ENCODE data around the gene KCTD10. TPM values are rescaled to one million over a fixed set of nuclear protein-coding genes. Genes with fewer than 3 reads are reported as not detected.

Gene KCTD10
- total RNA-seq, 3 donors from 2014 or later (not counting 1 experiment from before 2014, with no cell fraction given), result 76.0 to 141 (median 79.0) TPM

DNA sequence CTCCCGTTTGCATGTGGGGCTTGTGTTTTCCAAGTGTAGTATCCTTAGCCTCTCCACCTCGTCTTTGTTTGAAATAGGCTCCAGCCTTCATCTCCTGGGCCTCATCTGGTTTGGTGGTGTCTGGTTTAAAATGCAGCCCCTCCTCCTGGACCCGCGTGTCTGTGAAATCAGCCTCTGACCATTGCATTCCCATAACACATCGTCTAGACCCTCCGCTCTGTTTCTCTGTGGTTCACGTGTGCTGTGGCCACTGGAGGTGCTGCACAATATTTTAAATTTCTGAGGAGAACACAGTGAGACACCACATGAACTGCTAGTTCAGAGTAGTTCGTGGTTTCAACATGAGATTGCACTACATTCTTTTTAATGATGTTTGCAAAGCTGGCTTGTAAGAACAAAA, 36.0 kb upstream of the KCTD10 start:
- H3K9me3 Mint-ChIP-seq, result no peaks in the 10 kb centered on the region
- DNase-seq (no peak), ATAC-seq (no peak)
- intact Hi-C loops (cut with micrococcal nuclease), result no loop called here
- peaks cover 41% of the 10 kb centered on the region for H3K36me3 Mint-ChIP-seq
- no peak overlapping the region for H3K4me3 ChIP-seq (ENCODE audit: low read length)
- H3K27me3 ChIP-seq (ENCODE audit: control insufficient read depth, insufficient read depth, low read length), result no peaks in the 10 kb centered on the region
- H3K9me3 ChIP-seq (ENCODE audit: control insufficient read depth, insufficient read depth, low read length), result no peaks in the 10 kb centered on the region
- peaks cover 68% of the 10 kb centered on the region for H3K36me3 ChIP-seq (ENCODE audit: control insufficient read depth, insufficient read depth, low read length)
- TF ChIP-seq, protein P1, sequence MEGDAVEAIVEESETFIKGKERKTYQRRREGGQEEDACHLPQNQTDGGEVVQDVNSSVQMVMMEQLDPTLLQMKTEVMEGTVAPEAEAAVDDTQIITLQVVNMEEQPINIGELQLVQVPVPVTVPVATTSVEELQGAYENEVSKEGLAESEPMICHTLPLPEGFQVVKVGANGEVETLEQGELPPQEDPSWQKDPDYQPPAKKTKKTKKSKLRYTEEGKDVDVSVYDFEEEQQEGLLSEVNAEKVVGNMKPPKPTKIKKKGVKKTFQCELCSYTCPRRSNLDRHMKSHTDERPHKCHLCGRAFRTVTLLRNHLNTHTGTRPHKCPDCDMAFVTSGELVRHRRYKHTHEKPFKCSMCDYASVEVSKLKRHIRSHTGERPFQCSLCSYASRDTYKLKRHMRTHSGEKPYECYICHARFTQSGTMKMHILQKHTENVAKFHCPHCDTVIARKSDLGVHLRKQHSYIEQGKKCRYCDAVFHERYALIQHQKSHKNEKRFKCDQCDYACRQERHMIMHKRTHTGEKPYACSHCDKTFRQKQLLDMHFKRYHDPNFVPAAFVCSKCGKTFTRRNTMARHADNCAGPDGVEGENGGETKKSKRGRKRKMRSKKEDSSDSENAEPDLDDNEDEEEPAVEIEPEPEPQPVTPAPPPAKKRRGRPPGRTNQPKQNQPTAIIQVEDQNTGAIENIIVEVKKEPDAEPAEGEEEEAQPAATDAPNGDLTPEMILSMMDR (IDR thresholded peaks at IDR 0.05), result no peak
- no peaks in the 10 kb centered on the region for H3K4me1 Mint-ChIP-seq
- no peaks in the 10 kb centered on the region for H3K27me3 Mint-ChIP-seq (ENCODE audit: low read depth in 2 of 2)
- H3K4me1 ChIP-seq (ENCODE audit: control insufficient read depth, insufficient read depth, low read length), result no peaks in the 10 kb centered on the region
- 90% methylated on average over 8 of the region's 8 CpGs for WGBS (ENCODE audit: insufficient coverage)
- no peak overlapping the region for H3K4me3 Mint-ChIP-seq
- H3K27ac Mint-ChIP-seq, result no peak overlapping the region
- no peak overlapping the region for H3K27ac ChIP-seq (ENCODE audit: low read length)

DNA sequence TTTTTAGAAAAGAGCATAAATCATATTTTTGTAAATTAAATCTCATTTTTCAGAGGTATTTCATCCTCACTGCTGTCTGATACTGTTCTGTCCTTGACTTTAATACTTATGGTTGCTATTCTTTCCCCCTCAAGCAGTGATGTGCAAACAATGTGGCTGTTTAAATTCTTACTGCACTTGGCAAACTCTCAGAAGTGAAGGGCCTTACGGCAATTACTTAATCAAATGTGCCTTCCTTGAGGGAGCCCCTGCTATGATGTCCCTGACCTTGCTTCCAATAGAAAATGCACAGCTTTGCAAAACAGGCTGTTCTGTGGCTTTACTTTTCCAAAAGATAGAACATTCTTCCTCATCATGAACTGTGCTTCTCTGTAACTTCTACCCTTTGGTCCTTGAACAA, 35.5 kb upstream of the KCTD10 start:
- WGBS (ENCODE audit: insufficient coverage), result 100% methylated on average over 1 of the region's 1 CpG
- no peaks in the 10 kb centered on the region for H3K4me1 Mint-ChIP-seq
- DNase-seq (no peak), ATAC-seq (no peak)
- TF ChIP-seq, protein P1 (IDR thresholded peaks at IDR 0.05), result no peak
- intact Hi-C loops (cut with micrococcal nuclease), result no loop called here
- peaks cover 36% of the 10 kb centered on the region for H3K36me3 Mint-ChIP-seq
- H3K27me3 ChIP-seq (ENCODE audit: control insufficient read depth, insufficient read depth, low read length), result no peaks in the 10 kb centered on the region
- no peak overlapping the region for H3K4me3 ChIP-seq (ENCODE audit: low read length)
- peaks cover 68% of the 10 kb centered on the region for H3K36me3 ChIP-seq (ENCODE audit: control insufficient read depth, insufficient read depth, low read length)
- no peak overlapping the region for H3K27ac Mint-ChIP-seq
- H3K4me1 ChIP-seq (ENCODE audit: control insufficient read depth, insufficient read depth, low read length), result no peaks in the 10 kb centered on the region
- H3K4me3 Mint-ChIP-seq, result no peak overlapping the region
- H3K9me3 ChIP-seq (ENCODE audit: control insufficient read depth, insufficient read depth, low read length), result no peaks in the 10 kb centered on the region
- H3K27ac ChIP-seq (ENCODE audit: low read length), result no peak overlapping the region
- no peaks in the 10 kb centered on the region for H3K9me3 Mint-ChIP-seq
- H3K27me3 Mint-ChIP-seq (ENCODE audit: low read depth in 2 of 2), result no peaks in the 10 kb centered on the region

DNA sequence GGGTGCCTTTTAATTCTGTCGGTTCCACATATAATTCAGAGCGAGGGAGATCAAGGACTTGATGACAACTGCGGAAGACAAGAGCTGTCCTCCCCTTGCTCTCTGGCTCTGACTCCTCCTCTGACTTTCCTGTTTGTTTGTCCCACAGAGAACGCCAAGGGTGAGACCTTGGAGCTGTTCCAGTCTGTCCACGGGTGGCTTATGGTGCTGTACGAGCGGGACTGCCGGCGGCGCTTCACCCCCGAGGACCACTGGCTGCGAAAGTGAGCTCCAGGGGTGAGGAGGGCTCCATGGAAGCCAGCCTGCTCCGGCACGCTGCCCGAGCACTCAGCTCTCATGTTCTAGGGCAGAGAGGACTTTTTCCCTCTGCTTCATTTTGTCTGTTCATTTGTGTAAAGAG, 33.1 kb upstream of the KCTD10 start:
- H3K9me3 Mint-ChIP-seq, result no peaks in the 10 kb centered on the region
- H3K27ac ChIP-seq (ENCODE audit: low read length), result no peak overlapping the region
- H3K4me1 Mint-ChIP-seq, result no peaks in the 10 kb centered on the region
- H3K36me3 ChIP-seq (ENCODE audit: control insufficient read depth, insufficient read depth, low read length), result peaks cover 78% of the 10 kb centered on the region
- H3K36me3 Mint-ChIP-seq, result peaks cover 34% of the 10 kb centered on the region
- H3K4me3 Mint-ChIP-seq, result no peak overlapping the region
- 98% methylated on average over 15 of the region's 15 CpGs for WGBS (ENCODE audit: insufficient coverage)
- no peak overlapping the region for H3K4me3 ChIP-seq (ENCODE audit: low read length)
- no peaks in the 10 kb centered on the region for H3K27me3 Mint-ChIP-seq (ENCODE audit: low read depth in 2 of 2)
- ATAC-seq (no peak), DNase-seq (no peak)
- no peak overlapping the region for H3K27ac Mint-ChIP-seq
- TF ChIP-seq, protein P1 (IDR thresholded peaks at IDR 0.05), result no peak
- intact Hi-C loops (cut with micrococcal nuclease), result no loop called here
- H3K27me3 ChIP-seq (ENCODE audit: control insufficient read depth, insufficient read depth, low read length), result no peaks in the 10 kb centered on the region
- H3K9me3 ChIP-seq (ENCODE audit: control insufficient read depth, insufficient read depth, low read length), result no peaks in the 10 kb centered on the region
- no peaks in the 10 kb centered on the region for H3K4me1 ChIP-seq (ENCODE audit: control insufficient read depth, insufficient read depth, low read length)

DNA sequence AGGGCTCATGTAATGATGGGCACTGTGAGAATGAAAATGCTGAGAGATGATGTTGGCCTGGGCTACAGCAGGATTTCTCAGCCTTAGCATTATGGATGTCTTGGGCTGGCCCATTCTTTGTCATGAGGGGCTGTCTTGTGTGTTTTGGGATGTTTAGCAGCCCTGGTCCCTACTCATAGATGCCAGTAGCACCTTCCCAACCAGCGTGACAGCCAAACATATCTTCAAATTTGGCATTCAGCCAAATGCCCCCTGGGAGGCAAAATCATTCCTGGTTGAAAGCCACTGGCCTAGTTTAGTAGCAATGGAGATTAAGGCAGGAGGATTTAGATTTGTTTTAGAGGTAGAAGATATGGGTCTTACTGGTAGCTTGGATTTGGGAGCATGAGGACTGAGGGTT, 27.0 kb upstream of the KCTD10 start:
- no peak overlapping the region for H3K27ac ChIP-seq (ENCODE audit: low read length)
- DNase-seq (no peak), ATAC-seq (no peak)
- Mint-ChIP-seq H3K36me3 (peaks cover 42% of the 10 kb centered on the region), H3K9me3 (no peaks in the 10 kb centered on the region), H3K4me3 (no peak overlapping the region), H3K27ac (no peak overlapping the region), H3K4me1 (peaks cover 5 to 6% of the 10 kb centered on the region in 2 donors), H3K27me3 (ENCODE audit: low read depth in 2 of 2) (no peaks in the 10 kb centered on the region)
- TF ChIP-seq, protein P1 (IDR thresholded peaks at IDR 0.05), result no peak
- no peaks in the 10 kb centered on the region for H3K27me3 ChIP-seq (ENCODE audit: control insufficient read depth, insufficient read depth, low read length)
- WGBS (ENCODE audit: insufficient coverage), result 88% methylated on average over 1 of the region's 1 CpG
- peaks cover 90% of the 10 kb centered on the region for H3K36me3 ChIP-seq (ENCODE audit: control insufficient read depth, insufficient read depth, low read length)
- no peaks in the 10 kb centered on the region for H3K9me3 ChIP-seq (ENCODE audit: control insufficient read depth, insufficient read depth, low read length)
- H3K4me3 ChIP-seq (ENCODE audit: low read length), result no peak overlapping the region
- H3K4me1 ChIP-seq (ENCODE audit: control insufficient read depth, insufficient read depth, low read length), result no peaks in the 10 kb centered on the region
- intact Hi-C loops (cut with micrococcal nuclease), result no loop called here
